Esophagus muscularis mucosa (tissue), 4 donors: ENCODE results near the gene RRP15. TPM values are rescaled to one million over a fixed set of nuclear protein-coding genes. Genes with fewer than 3 reads are reported as not detected.

ENCODE experiments used
- DNase-seq: peaks from one replicate; pipeline ENCODE4 v3.0.0-alpha.2; 2017; ENCODE audit errors: extremely low spot score
- H3K27ac ChIP-seq, 4 donors: fragments of 200-600 bp; sonication (generic); replicated peaks in 1 of 4; 1 replicate in 3 of 4; 2 replicates in 1 of 4; pipeline ENCODE4 v1.5.1; 2016 to 2019; ENCODE audit warnings: mild to moderate bottlenecking in 1 of 4
- H3K27me3 ChIP-seq, 4 donors: fragments of 200-600 bp; sonication (generic); one replicate each; pipeline versions ENCODE4 v1.5.1 to v1.6.0; 2016 to 2019
- H3K36me3 ChIP-seq, 4 donors: fragments of 200-600 bp; sonication (generic); one replicate each; pipeline ENCODE4 v1.5.1; 2016 to 2019
- H3K4me1 ChIP-seq, 4 donors: fragments of 200-600 bp; sonication (generic); one replicate each; pipeline ENCODE4 v1.5.1; 2016 to 2019
- H3K4me3 ChIP-seq, 4 donors: fragments of 200-600 bp; sonication (generic); 1 replicate in 2 of 4; 2 replicates in 2 of 4; pipeline ENCODE4 v1.5.1; 2016 to 2019; ENCODE audit warnings: mild to moderate bottlenecking in 4 of 4, moderate library complexity in 1 of 4
- H3K9me3 ChIP-seq, 4 donors: fragments of 200-600 bp; sonication (generic); 1 replicate in 3 of 4; 2 replicates in 1 of 4; pipeline ENCODE4 v1.5.1; 2016 to 2019
- EP300 ChIP-seq: sonication (generic); formaldehyde crosslinking; IDR thresholded peaks from one replicate; pipeline ENCODE4 v1.6.1; 2017; ENCODE audit warnings: antibody characterized with exemption
- POLR2A ChIP-seq: fragments of 450-650 bp; IDR thresholded peaks from one replicate; pipeline ENCODE4 v1.6.1; 2017; ENCODE audit warnings: antibody characterized with exemption, moderate library complexity, mild to moderate bottlenecking, low read depth
- POLR2AphosphoS5 ChIP-seq, 2 donors: sonication (generic); formaldehyde crosslinking; IDR thresholded peaks; one replicate each; pipeline ENCODE4 v1.6.1; 2017; ENCODE audit warnings: antibody characterized with exemption in 2 of 2
- WGBS: methylation state at CpG from one replicate; pipeline ENCODE4 v1.1.5; 2018; 5-methylcytosine and 5-hydroxymethylcytosine counted together
- intact Hi-C: fragments of 100-400 bp; cut with DNase I; formaldehyde crosslinking; loops from one replicate; pipeline ENCODE4 v1.15.1; 2023
- total RNA-seq, 4 donors: library from RNA; depleted of rRNA; stranded (reverse); fragments of >200 nt; gene quantifications; one replicate each; pipeline versions ENCODE4 v1.1.0 to v1.2.1, GENCODE V29; 2016
- TF ChIP-seq, protein P1 (sequence below), 3 experiments: fragments of 200-600 bp in 2 of 3; fragments of 450-650 bp in 1 of 3; sonication (generic) in 2 of 3; IDR thresholded peaks; one replicate each; pipeline ENCODE4 v1.5.1; 2017 to 2019; ENCODE audit warnings: antibody characterized with exemption in 3 of 3, mild to moderate bottlenecking in 2 of 3, moderate library complexity in 1 of 3

Gene RRP15
- total RNA-seq, 4 donors from 2014 or later = 7.0 to 9.9 (median 8.1) TPM

DNA sequence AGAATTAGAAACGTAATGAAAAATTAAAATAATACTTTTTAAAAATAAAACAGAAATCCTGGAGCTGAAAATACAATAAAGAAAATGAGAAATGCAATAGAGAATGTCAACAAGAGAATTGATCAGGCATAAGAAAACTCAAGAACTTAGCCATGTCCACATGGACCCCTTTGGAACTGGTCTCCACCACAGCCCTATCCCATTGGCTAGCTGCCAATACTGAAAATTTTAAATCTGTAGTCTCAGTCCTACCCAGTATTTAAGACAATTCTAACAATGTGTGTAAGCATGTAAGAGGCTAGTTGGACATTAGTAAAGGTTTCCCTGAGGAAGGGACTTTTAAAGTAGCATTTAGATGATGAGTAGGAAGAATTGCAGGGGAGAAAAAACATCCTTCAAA, 25.8 kb upstream of the RRP15 start:
- H3K4me1 ChIP-seq = no peaks in the 10 kb centered on the region
- DNase-seq = no peak
- H3K27me3 ChIP-seq = no peaks in the 10 kb centered on the region
- no peaks in the 10 kb centered on the region for H3K36me3 ChIP-seq
- TF ChIP-seq POLR2AphosphoS5 (IDR thresholded peaks at IDR 0.05) = no peak
- TF ChIP-seq POLR2A = no peak
- TF ChIP-seq EP300 = no peak
- TF ChIP-seq, protein P1, sequence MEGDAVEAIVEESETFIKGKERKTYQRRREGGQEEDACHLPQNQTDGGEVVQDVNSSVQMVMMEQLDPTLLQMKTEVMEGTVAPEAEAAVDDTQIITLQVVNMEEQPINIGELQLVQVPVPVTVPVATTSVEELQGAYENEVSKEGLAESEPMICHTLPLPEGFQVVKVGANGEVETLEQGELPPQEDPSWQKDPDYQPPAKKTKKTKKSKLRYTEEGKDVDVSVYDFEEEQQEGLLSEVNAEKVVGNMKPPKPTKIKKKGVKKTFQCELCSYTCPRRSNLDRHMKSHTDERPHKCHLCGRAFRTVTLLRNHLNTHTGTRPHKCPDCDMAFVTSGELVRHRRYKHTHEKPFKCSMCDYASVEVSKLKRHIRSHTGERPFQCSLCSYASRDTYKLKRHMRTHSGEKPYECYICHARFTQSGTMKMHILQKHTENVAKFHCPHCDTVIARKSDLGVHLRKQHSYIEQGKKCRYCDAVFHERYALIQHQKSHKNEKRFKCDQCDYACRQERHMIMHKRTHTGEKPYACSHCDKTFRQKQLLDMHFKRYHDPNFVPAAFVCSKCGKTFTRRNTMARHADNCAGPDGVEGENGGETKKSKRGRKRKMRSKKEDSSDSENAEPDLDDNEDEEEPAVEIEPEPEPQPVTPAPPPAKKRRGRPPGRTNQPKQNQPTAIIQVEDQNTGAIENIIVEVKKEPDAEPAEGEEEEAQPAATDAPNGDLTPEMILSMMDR (IDR thresholded peaks at IDR 0.05) = no peak
- WGBS = 86% methylated on average over 1 of the region's 1 CpG
- no peak overlapping the region for H3K27ac ChIP-seq
- intact Hi-C loops = no loop called here
- H3K4me3 ChIP-seq = no peak overlapping the region
- H3K9me3 ChIP-seq = peaks cover 0 to 25% (median 15%) of the 10 kb centered on the region in 4 donors

DNA sequence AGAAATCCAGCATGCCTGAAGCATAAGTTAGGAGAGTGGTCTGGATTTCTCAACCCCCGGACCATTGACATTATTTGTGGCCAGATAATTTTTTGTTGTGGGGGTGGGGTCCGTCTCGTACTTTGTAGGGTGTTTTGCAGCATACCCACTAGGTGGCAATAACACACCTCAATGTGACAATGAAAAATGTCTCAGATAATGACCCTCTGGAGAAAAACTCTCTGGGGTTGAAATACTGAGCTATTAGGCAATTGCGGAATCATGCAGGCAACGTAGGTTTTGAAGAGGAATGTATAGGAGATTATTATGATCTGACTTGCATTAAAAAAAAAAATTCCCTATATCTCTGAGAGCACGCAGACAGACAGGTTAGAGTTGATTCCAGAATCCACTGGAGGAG, 25.3 kb upstream of the RRP15 start:
- WGBS = 54% methylated on average over 6 of the region's 6 CpGs
- H3K9me3 ChIP-seq = peaks cover 0 to 25% (median 15%) of the 10 kb centered on the region in 4 donors
- intact Hi-C loops = no loop called here
- H3K4me3 ChIP-seq = no peak overlapping the region
- no peaks in the 10 kb centered on the region for H3K27me3 ChIP-seq
- no peak for TF ChIP-seq EP300
- TF ChIP-seq POLR2A = no peak
- no peak for TF ChIP-seq POLR2AphosphoS5 (IDR thresholded peaks at IDR 0.05)
- TF ChIP-seq, protein P1 (IDR thresholded peaks at IDR 0.05) = no peak
- DNase-seq = no peak
- no peak overlapping the region for H3K27ac ChIP-seq
- no peaks in the 10 kb centered on the region for H3K36me3 ChIP-seq
- no peaks in the 10 kb centered on the region for H3K4me1 ChIP-seq

DNA sequence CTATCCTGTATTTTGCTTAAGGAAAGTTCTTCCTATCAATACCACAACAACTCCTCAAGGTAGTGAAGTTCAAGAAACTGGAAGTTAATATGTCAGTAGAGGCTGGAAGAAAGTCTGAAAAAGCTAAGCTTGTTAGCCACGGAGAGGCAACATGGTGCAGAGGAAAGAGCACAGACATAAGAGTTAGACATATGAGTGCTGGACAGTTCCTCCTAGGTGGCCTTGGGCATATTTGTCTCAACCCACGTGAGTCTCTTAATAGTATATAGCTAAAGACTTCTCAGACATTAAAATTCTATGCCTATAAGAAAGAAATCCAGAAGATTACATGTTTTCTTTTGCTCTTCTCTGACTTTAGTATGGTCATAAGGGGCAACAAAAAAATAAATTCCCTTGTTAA, 22.8 kb upstream of the RRP15 start:
- no peaks in the 10 kb centered on the region for H3K36me3 ChIP-seq
- no peak overlapping the region for H3K4me3 ChIP-seq

DNA sequence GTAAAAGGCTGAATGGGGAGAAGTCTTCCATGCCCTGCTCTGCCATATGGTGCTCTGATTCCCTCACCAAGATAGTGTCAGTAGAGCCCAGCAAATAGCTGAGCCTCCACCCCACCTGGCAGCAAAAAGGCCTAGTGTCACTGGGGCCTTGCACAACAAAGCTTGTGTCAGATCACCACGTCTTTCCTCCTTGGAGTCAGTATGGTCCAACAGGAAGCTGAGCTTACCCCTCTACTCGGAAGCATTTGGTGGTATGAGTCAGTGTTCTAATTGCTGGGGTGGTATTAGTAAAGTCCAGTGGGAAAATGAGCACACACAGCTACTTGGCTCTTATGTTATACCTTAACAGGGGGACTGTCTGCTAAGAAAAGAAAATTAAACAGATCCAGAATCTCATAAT, 18.7 kb upstream of the RRP15 start:
- no peak overlapping the region for H3K4me3 ChIP-seq
- H3K36me3 ChIP-seq = no peaks in the 10 kb centered on the region
- H3K4me1 ChIP-seq = no peaks in the 10 kb centered on the region
- WGBS = 67% methylated on average over 2 of the region's 2 CpGs
- intact Hi-C loops = no loop called here
- H3K9me3 ChIP-seq = no peaks in the 10 kb centered on the region
- no peak for DNase-seq
- H3K27ac ChIP-seq = no peak overlapping the region
- TF ChIP-seq, protein P1 (IDR thresholded peaks at IDR 0.05) = no peak
- TF ChIP-seq POLR2A (no peak), EP300 (no peak), POLR2AphosphoS5 (IDR thresholded peaks at IDR 0.05) (no peak)
- H3K27me3 ChIP-seq = peaks cover 0 to 4% (median 0%) of the 10 kb centered on the region in 4 donors

More for the DNA sequence above, 22.8 kb upstream of the RRP15 start:
- no peak for DNase-seq
- no peak for TF ChIP-seq EP300
- TF ChIP-seq POLR2A = no peak
- TF ChIP-seq POLR2AphosphoS5 (IDR thresholded peaks at IDR 0.05) = no peak
- TF ChIP-seq, protein P1 (IDR thresholded peaks at IDR 0.05) = no peak
- H3K9me3 ChIP-seq = peaks cover 0 to 25% (median 15%) of the 10 kb centered on the region in 4 donors
- H3K4me1 ChIP-seq = no peaks in the 10 kb centered on the region
- 61% methylated on average over 2 of the region's 2 CpGs for WGBS
- H3K27ac ChIP-seq = no peak overlapping the region
- H3K27me3 ChIP-seq = peaks cover 0 to 4% (median 0%) of the 10 kb centered on the region in 4 donors
- intact Hi-C loops = no loop called here

DNA sequence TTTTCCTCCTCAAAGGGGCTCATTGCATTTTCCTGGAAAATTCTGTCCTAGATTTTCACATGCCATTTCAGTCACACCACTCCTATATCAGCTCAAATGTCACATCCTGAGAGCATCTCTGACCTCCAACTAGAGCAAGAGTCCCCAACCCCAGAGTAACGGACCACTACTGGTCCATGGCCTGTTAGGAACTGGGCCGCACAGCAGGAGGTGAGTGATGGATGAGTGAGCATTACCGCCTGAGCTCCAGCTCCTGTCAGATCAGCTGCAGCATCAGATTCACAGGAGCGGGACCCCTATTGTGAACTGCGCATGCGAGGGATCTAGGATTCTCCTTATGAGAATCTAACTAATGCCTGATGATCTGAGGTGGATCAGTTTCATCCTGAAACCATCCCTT, 12.7 kb upstream of the RRP15 start:
- TF ChIP-seq, protein P1 (IDR thresholded peaks at IDR 0.05) = no peak
- TF ChIP-seq POLR2A (no peak), POLR2AphosphoS5 (IDR thresholded peaks at IDR 0.05) (no peak), EP300 (no peak)
- DNase-seq = no peak
- no peaks in the 10 kb centered on the region for H3K27me3 ChIP-seq
- H3K27ac ChIP-seq = no peak overlapping the region
- intact Hi-C loops = no loop called here
- WGBS = 95% methylated on average over 6 of the region's 6 CpGs
- no peak overlapping the region for H3K4me3 ChIP-seq
- no peaks in the 10 kb centered on the region for H3K36me3 ChIP-seq
- no peaks in the 10 kb centered on the region for H3K4me1 ChIP-seq
- H3K9me3 ChIP-seq = no peaks in the 10 kb centered on the region
